GM12872 (cell line): ENCODE measurements around the gene CCDC91.

ENCODE experiments used
- TF ChIP-seq, protein P1 (sequence below): IDR thresholded peaks from 3 replicates; pipeline ENCODE4 v1.5.1; 2011; ENCODE audit warnings: low read depth, mild to moderate bottlenecking, low read length, moderate library complexity; ENCODE audit not compliant: insufficient read depth

The CCDC91 gene

DNA sequence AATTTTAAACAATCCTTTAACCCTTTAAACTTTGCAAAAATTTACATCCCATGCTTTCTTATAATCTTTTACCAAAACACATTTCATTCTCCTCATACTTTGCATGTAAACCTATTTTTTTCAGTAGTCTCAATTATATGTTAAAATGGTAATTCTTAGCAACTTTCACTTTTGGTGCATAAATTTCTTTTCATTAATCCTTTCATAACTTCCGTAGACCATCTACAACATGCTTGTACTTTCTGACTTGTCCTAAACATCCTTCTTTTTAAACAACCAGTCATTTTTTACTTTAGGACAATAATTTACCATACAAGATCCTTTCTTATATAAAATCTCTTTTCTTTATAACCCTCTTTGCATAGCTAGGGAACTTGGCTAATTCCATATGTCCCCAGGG is 19.5 kb downstream of the CCDC91 start:
- TF ChIP-seq, protein P1, sequence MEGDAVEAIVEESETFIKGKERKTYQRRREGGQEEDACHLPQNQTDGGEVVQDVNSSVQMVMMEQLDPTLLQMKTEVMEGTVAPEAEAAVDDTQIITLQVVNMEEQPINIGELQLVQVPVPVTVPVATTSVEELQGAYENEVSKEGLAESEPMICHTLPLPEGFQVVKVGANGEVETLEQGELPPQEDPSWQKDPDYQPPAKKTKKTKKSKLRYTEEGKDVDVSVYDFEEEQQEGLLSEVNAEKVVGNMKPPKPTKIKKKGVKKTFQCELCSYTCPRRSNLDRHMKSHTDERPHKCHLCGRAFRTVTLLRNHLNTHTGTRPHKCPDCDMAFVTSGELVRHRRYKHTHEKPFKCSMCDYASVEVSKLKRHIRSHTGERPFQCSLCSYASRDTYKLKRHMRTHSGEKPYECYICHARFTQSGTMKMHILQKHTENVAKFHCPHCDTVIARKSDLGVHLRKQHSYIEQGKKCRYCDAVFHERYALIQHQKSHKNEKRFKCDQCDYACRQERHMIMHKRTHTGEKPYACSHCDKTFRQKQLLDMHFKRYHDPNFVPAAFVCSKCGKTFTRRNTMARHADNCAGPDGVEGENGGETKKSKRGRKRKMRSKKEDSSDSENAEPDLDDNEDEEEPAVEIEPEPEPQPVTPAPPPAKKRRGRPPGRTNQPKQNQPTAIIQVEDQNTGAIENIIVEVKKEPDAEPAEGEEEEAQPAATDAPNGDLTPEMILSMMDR: no peak

DNA sequence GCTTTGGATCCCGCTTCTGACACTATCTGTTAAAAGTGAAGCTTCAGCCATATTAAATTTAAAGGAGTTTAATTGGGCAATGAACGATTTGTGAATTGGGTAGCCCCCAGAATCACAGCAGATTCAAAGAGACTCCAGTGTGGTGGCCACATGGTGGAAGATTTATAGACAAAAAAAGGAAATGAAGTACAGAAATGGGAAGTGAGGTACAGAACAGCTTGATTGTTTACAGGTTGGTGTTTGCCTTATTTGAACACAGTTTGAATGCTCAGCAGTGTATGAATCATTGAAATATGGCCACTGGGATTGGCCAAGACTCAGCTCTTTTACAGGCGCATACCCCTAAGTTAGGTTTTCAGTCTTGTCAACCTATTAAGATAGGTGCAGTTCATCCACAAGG is 21.9 kb downstream of the CCDC91 start:
- TF ChIP-seq, protein P1: no peak

DNA sequence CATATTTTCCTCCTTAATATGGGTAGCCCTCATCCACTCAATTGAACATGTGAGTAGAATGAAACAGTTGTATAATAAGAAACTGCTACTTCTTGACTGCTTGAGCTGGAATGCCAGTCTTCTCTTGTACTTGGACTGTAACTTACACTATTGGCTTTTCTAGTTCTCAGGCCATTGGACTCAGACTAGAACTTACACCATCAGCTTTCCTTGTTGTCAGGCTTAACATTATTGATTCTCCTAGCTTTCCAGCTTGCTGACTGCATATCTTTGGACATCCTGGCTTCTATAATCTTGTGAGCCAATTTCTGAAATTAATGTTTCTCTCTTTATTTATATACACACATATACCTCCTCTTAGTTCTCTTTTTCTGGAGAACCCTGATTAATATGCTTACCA is 24.8 kb downstream of the CCDC91 start:
- TF ChIP-seq, protein P1: no peak

DNA sequence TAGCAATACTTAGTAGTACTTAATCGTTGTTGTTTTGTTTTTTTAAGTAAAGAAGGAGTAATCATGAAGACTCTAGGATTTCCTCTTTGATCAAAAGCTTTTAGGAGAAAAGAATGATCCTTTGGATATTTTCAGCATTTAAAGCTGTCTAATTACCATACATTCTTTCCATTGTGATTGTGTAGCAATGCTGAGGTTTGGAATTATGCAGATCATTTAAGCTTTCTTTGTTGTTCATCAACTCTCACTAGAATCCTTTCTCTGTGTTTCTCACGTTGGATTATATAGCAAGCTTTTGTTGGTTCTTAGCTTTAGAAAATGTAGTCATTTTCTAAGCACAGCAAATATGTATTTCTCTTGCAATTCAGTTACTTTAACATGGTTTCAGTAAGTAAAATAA is 25.8 kb downstream of the CCDC91 start:
- TF ChIP-seq, protein P1: no peak

DNA sequence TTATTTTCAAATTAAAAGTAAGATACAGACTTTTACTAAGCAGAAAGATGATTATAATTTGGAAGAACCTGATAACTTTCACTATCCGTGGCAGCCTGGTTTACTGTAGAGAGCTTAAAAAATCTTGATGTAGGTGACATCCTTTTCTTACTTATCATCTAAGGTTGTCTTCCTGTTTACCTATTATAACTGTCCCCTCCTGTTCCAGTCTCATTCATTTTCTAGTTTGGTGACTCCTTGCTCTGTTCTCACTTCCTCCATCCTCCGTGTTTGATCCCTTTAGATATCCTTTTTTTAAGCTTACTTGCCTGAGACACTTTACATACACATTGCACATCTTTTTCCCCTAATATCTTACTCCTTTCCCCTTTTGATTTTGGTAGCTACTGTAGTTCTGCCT is 27.5 kb downstream of the CCDC91 start:
- TF ChIP-seq, protein P1: no peak

DNA sequence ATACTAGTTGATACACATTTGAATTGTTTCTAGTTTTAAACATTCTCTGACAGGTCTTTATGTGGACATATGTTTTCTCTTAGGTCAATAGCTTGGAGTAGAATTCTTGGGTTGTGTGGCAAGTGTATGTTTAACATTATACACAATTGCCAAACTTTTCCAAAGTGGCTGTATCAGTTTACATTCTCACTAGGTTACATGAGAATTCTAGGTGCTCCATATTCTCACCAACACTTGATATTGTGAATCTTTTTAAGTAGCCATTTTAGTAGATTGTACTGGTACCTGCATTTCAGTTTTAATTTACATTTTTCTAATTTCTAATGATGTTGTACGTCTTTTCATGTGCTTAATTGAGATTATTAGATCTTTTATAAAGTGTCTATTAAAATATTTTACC is 28.6 kb downstream of the CCDC91 start:
- TF ChIP-seq, protein P1: no peak

DNA sequence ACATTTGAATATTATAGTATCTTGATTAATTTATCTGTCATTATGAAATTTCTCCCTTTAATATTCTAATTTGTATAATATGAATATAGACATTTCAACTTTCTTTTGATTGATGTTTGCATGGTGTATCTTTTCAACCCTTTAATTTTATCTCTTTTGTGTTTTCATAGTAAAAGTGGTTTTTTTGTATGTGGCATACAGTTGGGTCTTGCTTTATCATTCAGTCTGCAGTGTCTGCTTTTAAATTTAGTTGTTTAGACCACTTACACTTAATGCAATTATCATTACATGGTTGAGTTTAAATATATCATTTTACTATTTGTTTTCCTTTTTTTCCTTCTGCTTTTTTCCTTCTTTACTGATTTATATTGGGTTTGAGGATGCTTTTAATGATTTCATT is 29.6 kb downstream of the CCDC91 start:
- TF ChIP-seq, protein P1: no peak

DNA sequence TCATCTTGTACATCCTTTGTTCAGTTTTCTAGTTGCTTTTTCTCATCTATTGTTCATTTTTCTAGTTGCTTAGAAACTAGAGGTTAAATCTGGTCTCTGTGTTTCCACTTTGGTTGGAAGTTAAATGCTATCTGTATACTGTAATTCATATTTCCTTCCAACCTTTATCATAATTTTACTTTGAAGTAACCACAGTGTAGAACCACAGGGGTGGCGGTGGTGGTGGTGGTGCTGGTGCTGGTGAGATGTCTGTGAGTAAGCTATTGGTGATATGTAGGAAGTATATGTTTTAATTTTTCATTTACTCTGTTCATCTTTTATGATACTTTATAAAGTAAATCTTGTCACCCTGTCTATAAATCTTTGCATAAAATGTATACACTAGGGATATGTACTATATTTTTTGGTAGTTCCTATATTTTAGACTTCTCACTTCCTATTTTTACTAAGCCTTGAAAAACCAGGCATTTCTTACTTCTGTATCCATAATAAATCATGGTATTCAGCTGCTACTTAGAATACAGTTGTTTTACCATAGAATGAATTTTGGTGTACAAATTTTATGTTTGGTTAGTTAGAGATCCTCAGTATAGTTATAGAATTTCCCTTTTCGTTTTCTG is 31.9 kb downstream of the CCDC91 start:
- TF ChIP-seq, protein P1: no peak
